IPS-20b (cell line): ENCODE measurements around the gene CDH13.

ENCODE experiments used
- H3K27ac ChIP-seq: one replicate; pipeline ENCODE4 v1.5.1; 2013; ENCODE audit warnings: low read length
- H3K27me3 ChIP-seq: 2 replicates; pipeline ENCODE4 v1.6.1; 2013; ENCODE audit warnings: mild to moderate bottlenecking, low read length, inconsistent platforms; ENCODE audit not compliant: insufficient read depth
- H3K36me3 ChIP-seq: 2 replicates; pipeline ENCODE4 v1.6.1; 2013; ENCODE audit warnings: low read depth, mild to moderate bottlenecking, inconsistent platforms, low read length, moderate library complexity; ENCODE audit not compliant: insufficient read depth
- H3K4me1 ChIP-seq: 2 replicates; pipeline ENCODE4 v1.6.1; 2013; ENCODE audit warnings: mild to moderate bottlenecking, control low read depth, inconsistent platforms, low read length, moderate library complexity; ENCODE audit not compliant: insufficient read depth
- H3K4me3 ChIP-seq: 2 replicates; pipeline ENCODE4 v1.5.1; 2013; ENCODE audit warnings: mild to moderate bottlenecking, low read length, inconsistent platforms
- H3K9ac ChIP-seq: 2 replicates; pipeline ENCODE4 v1.6.1; 2013; ENCODE audit warnings: low read depth, mild to moderate bottlenecking, inconsistent platforms, low read length, moderate library complexity
- H3K9me3 ChIP-seq: 2 replicates; pipeline ENCODE4 v1.6.1; 2013; ENCODE audit warnings: mild to moderate bottlenecking, low read depth, low read length, inconsistent platforms; ENCODE audit not compliant: insufficient read depth

The CDH13 gene

DNA sequence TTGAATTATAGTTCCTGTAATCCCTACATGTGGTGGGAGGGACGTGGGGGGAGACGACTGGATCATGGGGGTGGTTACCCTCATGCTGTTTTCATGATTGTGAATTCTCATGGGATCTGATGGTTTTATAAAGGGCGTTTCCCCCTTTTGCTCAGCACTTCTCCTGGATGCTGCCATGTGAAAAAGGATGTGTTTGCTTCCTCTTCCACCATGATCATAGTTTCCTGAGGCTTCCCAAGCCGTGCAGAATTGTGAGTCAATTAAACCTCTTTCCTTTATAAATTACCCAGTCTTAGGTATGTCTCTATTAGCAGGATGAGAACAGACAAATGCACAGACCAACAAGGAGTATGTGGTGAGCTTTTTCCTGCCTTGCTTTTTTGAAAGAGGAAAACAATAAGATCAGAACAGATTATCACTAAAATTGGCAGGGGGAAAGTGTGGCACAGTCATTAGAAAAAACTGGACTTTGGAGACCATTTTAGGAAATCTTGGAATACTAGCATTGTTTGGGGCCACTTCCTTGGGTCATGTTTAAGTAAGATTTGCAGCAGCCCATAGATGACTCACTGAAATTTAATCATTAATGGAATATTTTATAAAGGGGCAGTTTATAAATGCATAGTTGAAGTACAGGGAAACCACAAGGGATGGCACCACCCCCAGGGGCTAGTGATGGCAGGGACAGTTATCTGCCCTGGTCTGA, 352.8 kb downstream of the CDH13 start:
- Histone ChIP-seq H3K9me3 (peaks cover 10% of the 10 kb centered on the region), H3K4me3 (no peak overlapping the region), H3K4me1 (no peaks in the 10 kb centered on the region), H3K27ac (no peak overlapping the region), H3K9ac (no peak overlapping the region), H3K36me3 (no peaks in the 10 kb centered on the region), H3K27me3 (no peaks in the 10 kb centered on the region)

DNA sequence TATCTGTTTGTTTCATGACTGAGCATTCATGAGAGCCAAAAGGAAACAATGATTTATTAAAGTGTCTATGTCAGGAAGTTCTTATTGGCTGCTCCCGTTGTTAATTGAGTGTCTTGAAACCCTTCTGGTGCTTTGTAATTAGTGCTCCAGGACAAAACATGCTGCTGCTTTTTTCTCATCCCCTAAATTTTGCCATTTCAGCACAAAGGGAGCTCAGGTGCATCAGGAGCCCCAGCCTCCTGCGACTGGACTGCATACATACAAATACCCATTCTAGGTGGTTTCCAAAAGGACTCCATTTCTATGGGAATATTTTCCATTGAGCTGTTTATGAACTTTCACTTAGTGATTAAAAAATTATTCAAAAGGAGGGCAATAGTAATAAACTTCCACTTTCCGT, 354.0 kb downstream of the CDH13 start:
- H3K36me3 ChIP-seq: no peaks in the 10 kb centered on the region
- H3K27ac ChIP-seq: no peak overlapping the region
- H3K9ac ChIP-seq: no peak overlapping the region
- no peaks in the 10 kb centered on the region for H3K27me3 ChIP-seq
- H3K9me3 ChIP-seq: peaks cover 10% of the 10 kb centered on the region
- H3K4me1 ChIP-seq: no peaks in the 10 kb centered on the region
- no peak overlapping the region for H3K4me3 ChIP-seq

DNA sequence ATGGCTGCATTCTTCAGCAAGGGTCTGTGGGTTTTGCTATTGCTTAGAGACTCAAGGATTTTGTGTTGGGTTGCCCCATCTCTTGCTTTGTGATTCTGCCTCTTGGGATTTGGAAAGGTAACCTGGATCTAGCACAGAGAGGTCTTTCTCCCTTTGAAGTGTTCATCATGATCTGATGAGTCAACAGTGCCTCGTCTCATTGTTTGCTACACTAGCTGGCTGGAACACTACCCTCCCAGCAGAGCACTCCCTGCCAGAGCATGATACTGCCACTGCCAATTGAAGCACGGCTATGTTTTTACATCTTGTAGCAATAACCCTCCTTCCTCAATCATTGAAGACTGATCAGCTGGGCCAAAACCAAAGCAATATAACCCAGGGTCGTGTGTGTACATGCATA, 361.0 kb downstream of the CDH13 start:
- no peaks in the 10 kb centered on the region for H3K27me3 ChIP-seq
- no peak overlapping the region for H3K9ac ChIP-seq
- no peak overlapping the region for H3K4me3 ChIP-seq
- H3K36me3 ChIP-seq: no peaks in the 10 kb centered on the region
- no peaks in the 10 kb centered on the region for H3K9me3 ChIP-seq
- H3K4me1 ChIP-seq: no peaks in the 10 kb centered on the region
- H3K27ac ChIP-seq: no peak overlapping the region

DNA sequence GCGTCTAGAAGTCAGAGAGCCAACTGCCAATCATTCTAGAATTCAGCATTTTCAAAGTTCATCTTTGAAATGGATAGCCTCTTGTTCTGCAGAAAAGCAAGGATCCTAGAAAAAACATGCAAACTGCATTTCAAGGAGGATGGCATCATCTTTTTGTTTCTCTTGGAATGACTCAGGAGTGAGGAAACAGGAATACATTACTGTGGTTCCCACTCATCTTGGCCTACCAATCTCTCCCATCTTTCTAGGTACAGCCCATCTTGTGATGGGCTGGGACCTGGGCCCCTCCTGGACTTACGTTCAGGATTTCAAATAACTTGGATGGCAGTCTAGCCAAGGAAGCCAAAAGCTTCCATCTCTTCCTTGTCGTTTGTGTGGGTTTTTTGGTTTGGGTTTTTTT, 363.4 kb downstream of the CDH13 start:
- Histone ChIP-seq H3K27ac (no peak overlapping the region), H3K36me3 (no peaks in the 10 kb centered on the region), H3K9me3 (no peaks in the 10 kb centered on the region), H3K27me3 (no peaks in the 10 kb centered on the region), H3K4me3 (no peak overlapping the region), H3K4me1 (no peaks in the 10 kb centered on the region), H3K9ac (no peak overlapping the region)

DNA sequence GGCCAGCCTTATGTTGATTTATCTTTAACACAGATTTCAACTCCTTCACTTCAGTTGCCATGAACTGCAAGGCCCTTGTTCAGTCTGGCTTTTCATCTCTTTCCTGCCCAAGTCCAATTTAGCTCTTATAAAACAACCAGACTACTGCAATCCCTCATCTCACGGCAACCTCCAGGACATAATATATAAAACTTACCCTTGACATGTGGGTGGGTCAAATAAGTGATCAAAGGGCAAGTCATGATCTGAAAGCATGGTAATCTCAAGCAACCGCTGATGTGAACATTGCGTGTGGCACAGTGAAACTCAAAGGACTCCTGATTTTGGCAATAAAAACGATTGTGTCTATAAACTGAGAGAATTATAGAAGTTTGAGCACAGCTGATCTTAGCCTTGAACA, 364.6 kb downstream of the CDH13 start:
- H3K27me3 ChIP-seq: no peaks in the 10 kb centered on the region
- no peaks in the 10 kb centered on the region for H3K9me3 ChIP-seq
- no peak overlapping the region for H3K27ac ChIP-seq
- H3K36me3 ChIP-seq: no peaks in the 10 kb centered on the region
- no peaks in the 10 kb centered on the region for H3K4me1 ChIP-seq
- no peak overlapping the region for H3K9ac ChIP-seq
- H3K4me3 ChIP-seq: no peak overlapping the region

DNA sequence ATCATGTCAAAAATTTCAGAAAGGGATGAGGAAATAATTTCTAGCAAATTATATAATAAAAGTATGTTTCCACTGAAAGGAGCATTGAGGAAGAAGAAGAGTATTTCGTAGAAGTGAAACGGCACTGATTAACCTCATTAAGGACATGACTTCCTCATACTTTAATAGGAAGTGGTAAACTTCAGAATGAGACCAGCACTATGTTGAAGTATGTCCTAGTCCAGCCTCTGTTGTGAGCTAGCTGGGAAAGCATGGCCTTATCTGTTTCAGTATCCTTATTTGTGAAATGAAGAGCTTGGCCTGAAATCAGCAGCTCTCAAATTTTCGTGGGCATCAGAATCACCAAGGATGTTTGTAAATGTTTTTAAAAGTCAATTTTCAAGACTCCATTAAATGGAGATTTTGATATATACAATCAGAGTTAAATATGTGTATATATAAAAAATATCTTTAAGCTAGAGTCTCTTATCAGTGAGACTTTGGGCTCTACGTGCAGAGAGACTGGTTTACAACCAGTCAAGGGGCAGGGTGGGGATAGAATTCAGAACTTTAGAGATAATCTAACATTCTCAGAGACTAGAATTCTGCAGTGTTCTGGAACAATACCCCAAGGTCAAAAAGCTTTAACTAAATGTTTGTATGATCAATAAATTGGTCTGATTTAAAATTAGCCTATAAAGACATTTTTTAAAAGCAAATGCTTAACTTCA, 365.4 kb downstream of the CDH13 start:
- no peaks in the 10 kb centered on the region for H3K36me3 ChIP-seq
- H3K27ac ChIP-seq: no peak overlapping the region
- H3K4me1 ChIP-seq: no peaks in the 10 kb centered on the region
- H3K27me3 ChIP-seq: no peaks in the 10 kb centered on the region
- H3K4me3 ChIP-seq: no peak overlapping the region
- H3K9me3 ChIP-seq: no peaks in the 10 kb centered on the region
- no peak overlapping the region for H3K9ac ChIP-seq

DNA sequence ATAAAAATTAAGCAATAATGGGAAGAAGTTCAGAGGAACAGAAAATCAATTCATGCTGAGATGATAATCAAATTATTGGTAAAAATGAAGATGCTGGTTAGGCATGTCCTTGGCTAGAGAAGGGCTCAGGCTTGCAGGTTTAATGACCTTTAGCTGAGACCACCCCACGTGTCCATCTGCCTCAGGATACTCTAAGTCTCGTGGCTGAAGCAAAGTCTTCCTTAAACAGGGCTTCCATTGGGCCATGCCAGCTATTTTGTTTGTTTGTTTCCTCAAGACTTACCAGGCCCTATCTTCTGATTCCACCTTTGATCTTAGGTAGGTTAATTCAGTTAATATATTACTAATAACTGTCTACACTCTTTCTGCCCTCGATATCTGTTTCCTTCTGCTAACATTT, 366.0 kb downstream of the CDH13 start:
- no peaks in the 10 kb centered on the region for H3K4me1 ChIP-seq

DNA sequence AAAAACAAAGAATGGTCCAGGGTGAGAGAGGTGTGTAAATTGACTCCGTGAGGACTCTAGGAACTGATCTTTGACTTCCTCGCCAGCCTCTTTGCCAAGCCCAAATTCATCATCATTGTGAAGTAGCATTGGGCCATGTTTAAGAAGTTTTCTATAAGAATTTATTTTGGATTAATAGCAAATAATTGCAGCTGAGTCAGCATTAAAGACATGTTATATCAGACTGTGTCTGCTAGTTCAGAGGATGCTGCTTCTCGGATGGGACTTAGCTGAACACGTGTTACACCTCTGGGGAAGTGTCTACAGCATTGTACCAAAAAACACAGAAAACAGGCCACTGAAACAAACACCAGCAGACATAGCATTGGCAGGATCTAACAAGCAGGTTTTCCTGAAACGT, 366.6 kb downstream of the CDH13 start:
- Histone ChIP-seq H3K9ac (no peak overlapping the region), H3K27ac (no peak overlapping the region), H3K36me3 (no peaks in the 10 kb centered on the region), H3K4me1 (no peaks in the 10 kb centered on the region), H3K27me3 (no peaks in the 10 kb centered on the region), H3K9me3 (no peaks in the 10 kb centered on the region), H3K4me3 (no peak overlapping the region)

More for the DNA sequence above, 366.0 kb downstream of the CDH13 start:
- H3K27ac ChIP-seq: no peak overlapping the region
- H3K36me3 ChIP-seq: no peaks in the 10 kb centered on the region
- H3K4me3 ChIP-seq: no peak overlapping the region
- no peaks in the 10 kb centered on the region for H3K27me3 ChIP-seq
- no peaks in the 10 kb centered on the region for H3K9me3 ChIP-seq
- no peak overlapping the region for H3K9ac ChIP-seq

DNA sequence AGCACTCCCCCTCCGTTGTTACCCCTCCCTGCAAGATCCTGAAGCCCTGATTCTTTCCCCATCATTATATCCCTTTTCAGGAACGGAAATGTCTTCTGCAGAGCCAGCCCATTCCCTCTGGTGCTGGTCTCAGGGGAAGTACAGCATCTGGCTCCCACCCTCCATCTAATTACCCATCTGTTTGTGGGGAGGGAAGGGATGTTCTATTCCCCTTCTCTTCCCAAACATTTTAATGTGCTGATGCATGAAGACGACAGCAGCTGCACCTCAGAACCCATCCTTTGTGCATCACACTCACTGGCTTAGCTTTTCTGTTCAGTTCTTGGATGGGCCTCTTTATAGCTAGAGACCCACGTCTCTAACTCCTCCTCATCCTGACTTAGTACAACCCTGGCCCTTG, 367.2 kb downstream of the CDH13 start:
- Histone ChIP-seq H3K9me3 (no peaks in the 10 kb centered on the region), H3K27ac (no peak overlapping the region), H3K27me3 (no peaks in the 10 kb centered on the region), H3K9ac (no peak overlapping the region), H3K4me3 (no peak overlapping the region), H3K4me1 (no peaks in the 10 kb centered on the region), H3K36me3 (no peaks in the 10 kb centered on the region)

DNA sequence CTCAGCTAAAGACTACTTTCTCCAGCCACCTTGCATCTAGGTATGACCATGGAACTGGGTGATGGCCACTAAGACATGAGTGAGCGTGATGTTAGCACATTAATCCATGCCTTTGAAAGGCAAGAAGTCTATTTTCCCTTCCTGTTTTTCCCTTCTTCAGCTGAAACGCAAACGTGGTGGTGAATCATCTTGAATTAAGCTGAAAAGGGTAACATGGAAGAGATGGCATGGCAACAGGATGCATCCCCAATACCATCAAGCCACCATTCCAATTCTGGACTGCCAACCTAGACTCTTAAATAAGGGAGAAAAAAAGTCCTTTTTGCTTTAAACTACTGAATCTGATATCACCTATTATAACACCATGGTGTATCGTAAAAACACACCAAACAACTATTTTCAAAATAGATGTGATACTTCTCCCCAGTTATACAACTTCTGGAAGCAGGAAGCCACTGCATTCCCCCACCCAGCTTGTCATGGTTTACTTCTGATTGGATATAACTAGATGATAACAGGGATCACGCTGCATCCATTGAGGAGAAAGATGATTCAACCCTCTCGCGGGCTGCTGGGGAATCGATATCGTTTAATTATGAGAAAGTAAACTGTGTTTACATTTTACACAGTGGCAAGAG, 368.6 kb downstream of the CDH13 start:
- no peak overlapping the region for H3K9ac ChIP-seq

DNA sequence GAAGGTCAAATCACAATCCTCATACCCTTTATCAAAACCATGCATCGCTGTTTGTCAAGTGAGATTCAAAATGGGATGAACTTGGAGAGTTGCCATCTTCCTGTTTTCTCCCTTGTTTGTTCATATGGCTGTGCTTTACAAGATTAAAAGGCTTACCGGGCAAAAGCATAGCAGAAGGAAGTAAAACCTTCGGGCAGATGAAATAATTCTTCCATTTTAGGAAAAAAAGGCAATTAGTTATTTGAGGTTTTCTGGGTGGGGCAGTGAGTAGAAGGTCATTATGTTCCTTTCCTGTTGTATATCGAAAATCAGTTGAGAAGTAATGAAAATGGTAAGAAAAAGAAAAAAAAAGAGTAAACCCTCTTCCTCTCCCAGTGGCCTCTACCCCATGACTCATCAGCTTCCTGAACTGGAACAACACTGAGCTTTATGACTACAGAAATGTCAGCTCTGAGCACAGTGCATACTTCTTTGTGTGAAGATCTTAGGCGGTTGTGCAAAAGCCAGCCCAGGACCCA, 369.2 kb downstream of the CDH13 start:
- H3K4me3 ChIP-seq: no peak overlapping the region
- no peak overlapping the region for H3K27ac ChIP-seq
- no peak overlapping the region for H3K9ac ChIP-seq

More for the DNA sequence above, 368.6 kb downstream of the CDH13 start:
- Histone ChIP-seq H3K27ac (no peak overlapping the region), H3K9me3 (no peaks in the 10 kb centered on the region), H3K36me3 (no peaks in the 10 kb centered on the region), H3K4me1 (no peaks in the 10 kb centered on the region), H3K4me3 (no peak overlapping the region), H3K27me3 (no peaks in the 10 kb centered on the region)

DNA sequence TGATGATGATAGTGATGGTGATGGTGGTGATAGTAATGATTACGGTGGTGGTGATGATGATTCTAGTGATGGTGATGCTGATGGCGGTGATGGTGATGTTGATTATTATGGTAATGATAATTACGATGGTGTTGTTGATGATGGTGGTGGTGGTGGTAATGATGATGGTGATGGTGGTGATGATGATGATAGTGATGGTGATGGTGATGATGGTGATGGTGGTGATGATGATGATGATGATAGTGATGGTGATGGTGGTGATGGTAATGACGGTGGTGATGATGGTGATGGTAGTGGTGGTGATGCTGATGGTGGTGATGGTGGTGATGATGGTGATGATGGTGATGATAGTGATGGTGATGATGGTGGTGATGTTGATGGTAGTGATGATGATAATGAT, 370.0 kb downstream of the CDH13 start:
- H3K9ac ChIP-seq: no peak overlapping the region
- H3K4me1 ChIP-seq: no peaks in the 10 kb centered on the region
- H3K4me3 ChIP-seq: no peak overlapping the region
- H3K9me3 ChIP-seq: no peaks in the 10 kb centered on the region
- H3K27ac ChIP-seq: no peak overlapping the region
- H3K27me3 ChIP-seq: no peaks in the 10 kb centered on the region
- no peaks in the 10 kb centered on the region for H3K36me3 ChIP-seq

More for the DNA sequence above, 369.2 kb downstream of the CDH13 start:
- Histone ChIP-seq H3K27me3 (no peaks in the 10 kb centered on the region), H3K9me3 (no peaks in the 10 kb centered on the region), H3K36me3 (no peaks in the 10 kb centered on the region), H3K4me1 (no peaks in the 10 kb centered on the region)
